Liver (tissue), 9 donors: ENCODE results near the gene PLPP4. TPM values are rescaled to one million over a fixed set of nuclear protein-coding genes. Genes with fewer than 3 reads are reported as not detected.

ENCODE experiments used
- DNase-seq: peaks from one replicate; pipeline ENCODE4 v3.0.0-alpha.2; 2017; ENCODE audit warnings: low spot score
- H3K27ac ChIP-seq, 2 donors: one replicate each; pipeline ENCODE4 v1.7.0; 2013; ENCODE audit warnings: inconsistent platforms in 2 of 2, low read length in 2 of 2, control low read depth in 1 of 2, low read depth in 1 of 2, mild to moderate bottlenecking in 1 of 2
- H3K27me3 ChIP-seq, 4 donors: one replicate each; pipeline versions ENCODE4 v1.6.1 to v1.7.0; 2013; ENCODE audit warnings: low read length in 3 of 4, inconsistent platforms in 1 of 4, mild to moderate bottlenecking in 1 of 4, moderate library complexity in 1 of 4; ENCODE audit not compliant: control insufficient read depth in 4 of 4, insufficient read depth in 4 of 4
- H3K36me3 ChIP-seq, 4 donors: one replicate each; pipeline versions ENCODE4 v1.6.1 to v1.7.0; 2013; ENCODE audit warnings: low read length in 3 of 4, mild to moderate bottlenecking in 3 of 4, low read depth in 1 of 4, moderate library complexity in 1 of 4; ENCODE audit not compliant: control insufficient read depth in 4 of 4, insufficient read depth in 3 of 4
- H3K4me1 ChIP-seq, 4 donors: one replicate each; pipeline versions ENCODE4 v1.6.1 to v1.7.0; 2013; ENCODE audit warnings: low read length in 3 of 4, mild to moderate bottlenecking in 3 of 4, moderate library complexity in 1 of 4; ENCODE audit not compliant: control insufficient read depth in 4 of 4, insufficient read depth in 4 of 4
- H3K4me3 ChIP-seq, 3 donors: one replicate each; pipeline versions ENCODE4 v1.6.1 to v1.7.0; 2013; ENCODE audit warnings: low read length in 3 of 3, control low read depth in 1 of 3, low read depth in 1 of 3, mild to moderate bottlenecking in 1 of 3
- H3K9ac ChIP-seq, 2 donors: one replicate each; pipeline ENCODE4 v1.7.0; 2013; ENCODE audit warnings: low read length in 2 of 2, mild to moderate bottlenecking in 2 of 2, moderate library complexity in 2 of 2, control low read depth in 1 of 2, low read depth in 1 of 2
- H3K9me3 ChIP-seq, 4 donors: one replicate each; pipeline versions ENCODE4 v1.6.1 to v1.7.0; 2013; ENCODE audit warnings: low read length in 3 of 4; ENCODE audit not compliant: control insufficient read depth in 4 of 4
- ATF3 ChIP-seq: IDR thresholded peaks from 2 replicates; pipeline ENCODE4 v1.6.1; 2016; ENCODE audit warnings: antibody characterized with exemption
- EGR1 ChIP-seq, 2 donors: IDR thresholded peaks; 2 replicates each; pipeline ENCODE4 v1.6.1; 2016 to 2018; ENCODE audit warnings: antibody characterized with exemption in 2 of 2, low read depth in 2 of 2
- FOXA1 ChIP-seq: IDR thresholded peaks from 2 replicates; pipeline ENCODE4 v1.6.1; 2016; ENCODE audit warnings: antibody characterized with exemption
- FOXA2 ChIP-seq: IDR thresholded peaks from 2 replicates; pipeline ENCODE4 v1.6.1; 2016; ENCODE audit warnings: antibody characterized with exemption
- GABPA ChIP-seq, 2 donors: IDR thresholded peaks in 1 of 2; conservative IDR thresholded peaks in 1 of 2; 2 replicates each; pipeline ENCODE4 v1.6.1; 2016; ENCODE audit warnings: antibody characterized with exemption in 2 of 2, mild to moderate bottlenecking in 1 of 2, moderate library complexity in 1 of 2
- HNF4A ChIP-seq, 2 donors: conservative IDR thresholded peaks; 2 replicates each; pipeline ENCODE4 v1.6.1; 2016; ENCODE audit warnings: antibody characterized with exemption in 2 of 2, mild to moderate bottlenecking in 2 of 2
- JUND ChIP-seq, 2 donors: IDR thresholded peaks; 2 replicates each; pipeline ENCODE4 v1.6.1; 2016; ENCODE audit warnings: antibody characterized with exemption in 2 of 2
- MAX ChIP-seq: IDR thresholded peaks from 2 replicates; pipeline ENCODE4 v1.6.1; 2016; ENCODE audit warnings: antibody characterized with exemption
- NR2F2 ChIP-seq: IDR thresholded peaks from 2 replicates; pipeline ENCODE4 v1.6.1; 2016; ENCODE audit warnings: antibody characterized with exemption
- RAD21 ChIP-seq, 2 donors: IDR thresholded peaks; 2 replicates each; pipeline ENCODE4 v1.6.1; 2016; ENCODE audit warnings: antibody characterized with exemption in 2 of 2, mild to moderate bottlenecking in 2 of 2
- REST ChIP-seq: IDR thresholded peaks from 2 replicates; pipeline ENCODE4 v1.6.1; 2016; ENCODE audit warnings: antibody characterized with exemption, mild to moderate bottlenecking
- RXRA ChIP-seq, 2 donors: IDR thresholded peaks; 2 replicates each; pipeline ENCODE4 v1.6.1; 2017 to 2018; ENCODE audit warnings: antibody characterized with exemption in 2 of 2, mild to moderate bottlenecking in 1 of 2
- SP1 ChIP-seq: IDR thresholded peaks from 2 replicates; pipeline ENCODE4 v1.6.1; 2018; ENCODE audit warnings: antibody characterized with exemption, mild to moderate bottlenecking
- WGBS: extraction: QIAGEN DNeasy Blood & Tissue Kit; methylation state at CpG from one replicate; pipeline ENCODE4 v1.1.7; 2013; 5-methylcytosine and 5-hydroxymethylcytosine counted together
- polyA plus RNA-seq, 2 donors: library from polyadenylated mRNA; stranded (reverse) in 1 of 2; unstranded in 1 of 2; fragments of 200-250 nt in 1 of 2; fragments of >200 nt in 1 of 2; fragmentation: Nextera tagmentation in 1 of 2; extraction: Ambion mirVana in 1 of 2; gene quantifications; one replicate each; pipeline versions ENCODE4 v1.2.1 to v1.2.3, GENCODE V29; 2013 to 2015
- total RNA-seq, 2 donors: library from RNA; depleted of rRNA; stranded (reverse); fragments of >200 nt; gene quantifications; one replicate each; pipeline ENCODE4 v1.2.3, GENCODE V29; 2014
- TF ChIP-seq, protein P1 (sequence below): IDR thresholded peaks from 2 replicates; pipeline ENCODE4 v1.6.1; 2016; ENCODE audit warnings: antibody characterized with exemption
- donor health status: healthy.
- donor health status: healthy.
- donor health status: healthy.
- donor health status: healthy.
- donor health status: healthy.

Gene PLPP4
- total and polyA plus RNA-seq, 4 donors: 0.14 to 2.8 (median 0.93) TPM

DNA sequence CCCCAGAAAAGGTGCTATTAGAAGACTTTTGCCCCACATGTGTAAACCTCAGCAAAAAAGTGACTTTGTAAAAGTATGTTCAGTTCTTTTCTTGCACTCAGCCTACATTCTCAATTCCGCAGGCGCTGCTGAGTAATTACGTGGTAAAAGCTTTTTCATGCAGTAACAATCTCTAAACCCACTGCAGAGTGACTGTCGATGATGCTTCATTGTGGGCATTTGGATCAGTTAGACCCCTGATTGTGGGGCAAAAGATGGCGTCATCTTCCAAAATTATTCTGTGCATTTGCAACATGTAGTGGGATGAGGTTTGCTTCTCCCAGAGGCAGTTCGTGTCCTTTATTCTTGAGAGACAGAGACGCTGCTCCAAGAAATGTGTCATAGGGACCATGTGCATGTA, 85.6 kb downstream of the PLPP4 start:
- no peak overlapping the region for H3K4me3 ChIP-seq
- no peaks in the 10 kb centered on the region for H3K4me1 ChIP-seq
- 80% methylated on average over 7 of the region's 7 CpGs for WGBS
- no peak for DNase-seq
- no peaks in the 10 kb centered on the region for H3K9me3 ChIP-seq
- peaks cover 0 to 4% (median 0%) of the 10 kb centered on the region in 4 donors for H3K27me3 ChIP-seq
- TF ChIP-seq NR2F2 (no peak), HNF4A (conservative IDR thresholded peaks at IDR 0.05) (no peak), FOXA1 (no peak), REST (no peak), MAX (no peak), FOXA2 (no peak), JUND (IDR thresholded peaks at IDR 0.05) (no peak), GABPA (IDR thresholded peaks at IDR 0.05 in 1 of 2, conservative IDR thresholded peaks at IDR 0.05 in 1 of 2) (no peak)
- H3K27ac ChIP-seq: no peak overlapping the region
- no peak overlapping the region for H3K9ac ChIP-seq
- no peaks in the 10 kb centered on the region for H3K36me3 ChIP-seq

DNA sequence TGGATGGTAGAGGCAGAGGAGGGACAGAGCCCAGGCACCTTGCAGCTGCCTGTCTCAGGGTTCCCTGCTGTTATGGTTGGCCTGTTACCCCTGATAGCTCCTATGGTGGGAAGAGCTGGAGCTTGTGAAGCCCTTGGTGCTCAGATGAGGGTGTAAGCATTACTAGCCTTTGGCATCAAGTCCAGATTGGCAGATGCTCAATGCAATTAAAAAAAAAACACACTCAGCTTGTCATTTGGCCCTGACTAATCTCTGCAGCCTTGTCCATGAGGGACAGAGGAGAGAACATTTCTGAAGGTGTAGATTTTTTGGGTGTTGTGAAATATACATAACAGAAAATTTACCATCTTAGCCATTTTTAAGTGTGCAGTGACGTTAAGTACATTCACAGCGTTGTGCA, 86.3 kb downstream of the PLPP4 start:
- DNase-seq: no peak
- H3K36me3 ChIP-seq: no peaks in the 10 kb centered on the region
- H3K27me3 ChIP-seq: peaks cover 0 to 4% (median 2%) of the 10 kb centered on the region in 4 donors
- H3K9ac ChIP-seq: no peak overlapping the region
- TF ChIP-seq, protein P1, sequence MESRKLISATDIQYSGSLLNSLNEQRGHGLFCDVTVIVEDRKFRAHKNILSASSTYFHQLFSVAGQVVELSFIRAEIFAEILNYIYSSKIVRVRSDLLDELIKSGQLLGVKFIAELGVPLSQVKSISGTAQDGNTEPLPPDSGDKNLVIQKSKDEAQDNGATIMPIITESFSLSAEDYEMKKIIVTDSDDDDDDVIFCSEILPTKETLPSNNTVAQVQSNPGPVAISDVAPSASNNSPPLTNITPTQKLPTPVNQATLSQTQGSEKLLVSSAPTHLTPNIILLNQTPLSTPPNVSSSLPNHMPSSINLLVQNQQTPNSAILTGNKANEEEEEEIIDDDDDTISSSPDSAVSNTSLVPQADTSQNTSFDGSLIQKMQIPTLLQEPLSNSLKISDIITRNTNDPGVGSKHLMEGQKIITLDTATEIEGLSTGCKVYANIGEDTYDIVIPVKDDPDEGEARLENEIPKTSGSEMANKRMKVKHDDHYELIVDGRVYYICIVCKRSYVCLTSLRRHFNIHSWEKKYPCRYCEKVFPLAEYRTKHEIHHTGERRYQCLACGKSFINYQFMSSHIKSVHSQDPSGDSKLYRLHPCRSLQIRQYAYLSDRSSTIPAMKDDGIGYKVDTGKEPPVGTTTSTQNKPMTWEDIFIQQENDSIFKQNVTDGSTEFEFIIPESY: no peak
- TF ChIP-seq SP1 (no peak), FOXA2 (no peak), ATF3 (no peak), JUND (IDR thresholded peaks at IDR 0.05) (no peak), MAX (no peak), RXRA (IDR thresholded peaks at IDR 0.05) (no peak), RAD21 (IDR thresholded peaks at IDR 0.05) (no peak), EGR1 (IDR thresholded peaks at IDR 0.05; ENCODE audit: low read depth in 2 of 2) (no peak), FOXA1 (no peak), GABPA (IDR thresholded peaks at IDR 0.05 in 1 of 2, conservative IDR thresholded peaks at IDR 0.05 in 1 of 2) (no peak), NR2F2 (no peak)
- WGBS: 93% methylated on average over 2 of the region's 2 CpGs
- no peak overlapping the region for H3K27ac ChIP-seq
- no peak overlapping the region for H3K4me3 ChIP-seq
- peaks cover 0 to 3% (median 0%) of the 10 kb centered on the region in 4 donors for H3K9me3 ChIP-seq
- no peaks in the 10 kb centered on the region for H3K4me1 ChIP-seq
